GM12875 (cell line): Measurements from ENCODE around the gene ZC2HC1B.

Source experiments
- H3K4me3 ChIP-seq: one replicate; pipeline ENCODE4 v1.5.1; 2011; ENCODE audit warnings: low read depth, low read length, control low read depth
- CTCF ChIP-seq: IDR thresholded peaks from 2 replicates; pipeline ENCODE4 v1.5.1; 2011; ENCODE audit warnings: low read depth, mild to moderate bottlenecking, control low read depth, inconsistent platforms, low read length, moderate library complexity, borderline replicate concordance; ENCODE audit not compliant: insufficient read depth

The ZC2HC1B gene

GRCh38 chr6:143864234-143864633 lies at the start of gene ZC2HC1B:
Gene ZC2HC1B (plus strand): TSS chr6:143864474. CDS start chr6:143864540, 66 bp downstream.
- H3K4me3 ChIP-seq, result no peak within 1 kb of the TSS
- no peak for TF ChIP-seq CTCF

- no peak for TF ChIP-seq CTCF
- no peak overlapping the region for H3K4me3 ChIP-seq
These were observed 46.7 kb upstream of the ZC2HC1B start for GRCh38 chr6:143817621-143818020.

GRCh38 chr6:143821359-143821758 lies 42.9 kb upstream of the ZC2HC1B start:
- TF ChIP-seq CTCF, result no peak

GRCh38 chr6:143822584-143823024 lies 41.7 kb upstream of the ZC2HC1B start:
- TF ChIP-seq CTCF, result no peak
- no peak overlapping the region for H3K4me3 ChIP-seq

More at GRCh38 chr6:143821359-143821758, 42.9 kb upstream of the ZC2HC1B start:
- H3K4me3 ChIP-seq, result no peak overlapping the region

GRCh38 chr6:143823548-143823947 lies 40.7 kb upstream of the ZC2HC1B start:
- no peak overlapping the region for H3K4me3 ChIP-seq
- TF ChIP-seq CTCF, result no peak

GRCh38 chr6:143828572-143828971 lies 35.7 kb upstream of the ZC2HC1B start:
- no peak overlapping the region for H3K4me3 ChIP-seq
- TF ChIP-seq CTCF, result no peak

GRCh38 chr6:143836150-143836549 lies 28.1 kb upstream of the ZC2HC1B start:
- no peak for TF ChIP-seq CTCF
- H3K4me3 ChIP-seq, result no peak overlapping the region
